Endothelial cell of hepatic sinusoid (primary cell): Measurements from ENCODE around the gene PRTN3.
"Not testable (repeated sequence)": the region's sequence is repeated elsewhere in the genome, so short reads cannot be mapped to it uniquely, and the experiment has no call there.

Experiments used
- in situ Hi-C: cut with HindIII; loops from 2 replicates; pipeline ENCODE4 v1.10.0; 2017; ENCODE audit warnings: low sequenced_read_pairs

Gene PRTN3

GRCh38 chr19:843180-843835, 2.5 kb downstream of the PRTN3 start:
- in situ Hi-C loops: no loop called here

GRCh38 chr19:843836-844545, 3.2 kb downstream of the PRTN3 start:
- in situ Hi-C loops: no loop called here

GRCh38 chr19:844546-844971, 3.8 kb downstream of the PRTN3 start:
- in situ Hi-C loops: no loop called here

GRCh38 chr19:845707-846521, 5.1 kb downstream of the PRTN3 start:
- in situ Hi-C loops: no loop called here

- in situ Hi-C loops: no loop called here
These were observed 7.7 kb downstream of the PRTN3 start for GRCh38 chr19:848386-848921.

GRCh38 chr19:849195-849594, 8.4 kb downstream of the PRTN3 start:
- in situ Hi-C loops: not testable (repeated sequence)

GRCh38 chr19:850221-850978, 9.6 kb downstream of the PRTN3 start:
- in situ Hi-C loops: no loop called here

- in situ Hi-C loops: no loop called here
These were observed 10.2 kb downstream of the PRTN3 start for GRCh38 chr19:850979-851335.

GRCh38 chr19:852136-853013, 11.6 kb downstream of the PRTN3 start, which contains the start of gene ELANE:
ELANE (plus strand) TSS chr19:852303; CDS start chr19:852329, 26 bp downstream.
- in situ Hi-C loops: no loop called here

- in situ Hi-C loops: no loop called here
These were observed 12.3 kb downstream of the PRTN3 start for GRCh38 chr19:853014-853585.

- in situ Hi-C loops: not testable (repeated sequence)
These were observed 12.9 kb downstream of the PRTN3 start for GRCh38 chr19:853614-854220.

GRCh38 chr19:854549-854948, 13.8 kb downstream of the PRTN3 start:
- in situ Hi-C loops: no loop called here

GRCh38 chr19:855142-855541, 14.3 kb downstream of the PRTN3 start:
- in situ Hi-C loops: no loop called here

- in situ Hi-C loops: no loop called here
These were observed 14.8 kb downstream of the PRTN3 start for GRCh38 chr19:855566-856120.

GRCh38 chr19:858284-858683, 17.5 kb downstream of the PRTN3 start:
- in situ Hi-C loops: no loop called here

GRCh38 chr19:858868-859843, 18.4 kb downstream of the PRTN3 start, which contains the start of gene CFD:
CFD (plus strand) TSS chr19:859664; CDS start chr19:859690, 26 bp downstream.
- in situ Hi-C loops: no loop called here

GRCh38 chr19:861141-861755, 20.4 kb downstream of the PRTN3 start:
- in situ Hi-C loops: no loop called here
